Measurements from ENCODE around the gene RSPH1. TPM values are rescaled to one million over a fixed set of nuclear protein-coding genes. Genes with fewer than 3 reads are reported as not detected.

RSPH1 gene
- total RNA-seq (0.06 TPM in 1 of 2 replicates, not detected in the other), polyA plus RNA-seq (0.43 and 1.6 TPM in 2 replicates)

GRCh38 chr21:42496120-42496838 is at the start of gene RSPH1:
RSPH1 (minus strand) TSS chr21:42496224; CDS start chr21:42496186, 38 bp downstream.
- Histone ChIP-seq H3K4me3 (peak within 1 kb of the TSS; percentile 40), H3K27me3 (peaks cover 8% of the 10 kb centered on the region), H3K36me3 (no peaks in the 10 kb centered on the region), H3K4me1 (ENCODE audit: low read depth) (peaks cover 4% of the 10 kb centered on the region), H3K9me3 (ENCODE audit: low read depth) (no peaks in the 10 kb centered on the region), H3K27ac (peak within 1 kb of the TSS; percentile 35)
- no peak for TF ChIP-seq CTCF (IDR thresholded peaks at IDR 0.05; ENCODE audit: low read depth, low read length)
- peak; percentile 99 for DNase-seq (ENCODE audit: low read depth in 1 of 2, low spot score in 1 of 2)

- Histone ChIP-seq H3K9me3 (ENCODE audit: low read depth) (no peaks in the 10 kb centered on the region), H3K36me3 (no peaks in the 10 kb centered on the region), H3K4me1 (ENCODE audit: low read depth) (no peaks in the 10 kb centered on the region), H3K27me3 (no peaks in the 10 kb centered on the region), H3K27ac (no peak overlapping the region), H3K4me3 (no peak overlapping the region)
- no peak for TF ChIP-seq CTCF (IDR thresholded peaks at IDR 0.05; ENCODE audit: low read depth, low read length)
- DNase-seq (ENCODE audit: low read depth in 1 of 2, low spot score in 1 of 2), result no peak
These were observed 49.7 kb upstream of the RSPH1 start for GRCh38 chr21:42545745-42546144.

GRCh38 chr21:42545317-42545716 is 49.3 kb upstream of the RSPH1 start:
- no peak overlapping the region for H3K27ac ChIP-seq
- H3K9me3 ChIP-seq (ENCODE audit: low read depth), result no peaks in the 10 kb centered on the region
- H3K27me3 ChIP-seq, result no peaks in the 10 kb centered on the region
- TF ChIP-seq CTCF (IDR thresholded peaks at IDR 0.05; ENCODE audit: low read depth, low read length), result no peak
- no peak overlapping the region for H3K4me3 ChIP-seq
- no peak for DNase-seq (ENCODE audit: low read depth in 1 of 2, low spot score in 1 of 2)
- H3K36me3 ChIP-seq, result no peaks in the 10 kb centered on the region
- no peaks in the 10 kb centered on the region for H3K4me1 ChIP-seq (ENCODE audit: low read depth)

GRCh38 chr21:42544544-42544943 is 48.5 kb upstream of the RSPH1 start:
- DNase-seq (ENCODE audit: low read depth in 1 of 2, low spot score in 1 of 2), result no peak
- Histone ChIP-seq H3K27me3 (no peaks in the 10 kb centered on the region), H3K36me3 (no peaks in the 10 kb centered on the region), H3K4me1 (ENCODE audit: low read depth) (no peaks in the 10 kb centered on the region), H3K9me3 (ENCODE audit: low read depth) (no peaks in the 10 kb centered on the region), H3K27ac (no peak overlapping the region), H3K4me3 (no peak overlapping the region)
- no peak for TF ChIP-seq CTCF (IDR thresholded peaks at IDR 0.05; ENCODE audit: low read depth, low read length)

- no peak for DNase-seq (ENCODE audit: low read depth in 1 of 2, low spot score in 1 of 2)
- Histone ChIP-seq H3K4me3 (no peak overlapping the region), H3K36me3 (no peaks in the 10 kb centered on the region), H3K4me1 (ENCODE audit: low read depth) (no peaks in the 10 kb centered on the region), H3K27me3 (no peaks in the 10 kb centered on the region), H3K27ac (no peak overlapping the region), H3K9me3 (ENCODE audit: low read depth) (no peaks in the 10 kb centered on the region)
- TF ChIP-seq CTCF (IDR thresholded peaks at IDR 0.05; ENCODE audit: low read depth, low read length), result no peak
These were observed 47.3 kb upstream of the RSPH1 start for GRCh38 chr21:42543106-42543847.
